OCI-M2 (cell line): ENCODE results near the gene FOSL1.
A peak's percentile ranks its signal among the peaks of the same experiment; 100 is the strongest.

Experiments used
- DNase-seq: peaks from one replicate; lab custom pipeline; 2025; ENCODE audit not compliant: unreplicated experiment; lab: John Stamatoyannopoulos, UW

Gene FOSL1

GRCh38 chr11:65865550-65866172 lies 34.5 kb downstream of the FOSL1 start:
- no peak for DNase-seq

GRCh38 chr11:65864706-65865471 lies 35.3 kb downstream of the FOSL1 start:
- no peak for DNase-seq

- no peak for DNase-seq
Measured at GRCh38 chr11:65863889-65864705, 36.1 kb downstream of the FOSL1 start.

- DNase-seq = no peak
Measured at GRCh38 chr11:65862941-65863888, 37.0 kb downstream of the FOSL1 start.

GRCh38 chr11:65862191-65862735 lies 37.9 kb downstream of the FOSL1 start:
- DNase-seq = no peak

- no peak for DNase-seq
Measured at GRCh38 chr11:65861533-65862183, 38.5 kb downstream of the FOSL1 start.

- no peak for DNase-seq
Measured at GRCh38 chr11:65861165-65861505, 39.1 kb downstream of the FOSL1 start.

- peak; percentile 85 for DNase-seq
Measured at GRCh38 chr11:65860278-65861164, 39.7 kb downstream of the FOSL1 start, which contains the start of gene MUS81. TSS of gene MUS81 (plus strand) at chr11:65860433. CDS start at chr11:65860754, 321 bp downstream.

- DNase-seq = no peak
Measured at GRCh38 chr11:65859812-65860277, 40.3 kb downstream of the FOSL1 start.

- DNase-seq = peak; percentile 89
Measured at GRCh38 chr11:65859095-65859811, 40.9 kb downstream of the FOSL1 start.

GRCh38 chr11:65858681-65859087 lies 41.5 kb downstream of the FOSL1 start:
- no peak for DNase-seq

GRCh38 chr11:65857853-65858680 lies 42.1 kb downstream of the FOSL1 start, which contains the start of gene CFL1:
TSS of gene CFL1 (minus strand) at chr11:65858180. CDS start at chr11:65858099, 81 bp downstream.
- peak; percentile 60 for DNase-seq

GRCh38 chr11:65857500-65857852 lies 42.7 kb downstream of the FOSL1 start:
- no peak for DNase-seq

- no peak for DNase-seq
Measured at GRCh38 chr11:65856689-65857499, 43.3 kb downstream of the FOSL1 start.

GRCh38 chr11:65855927-65856363 lies 44.2 kb downstream of the FOSL1 start:
- DNase-seq = no peak
